HPDE6-E6E7 (cell line): Measurements from ENCODE around the gene ALG1L2.
"Not testable (repeated sequence)": the region's sequence is repeated elsewhere in the genome, so short reads cannot be mapped to it uniquely, and the experiment has no call there.

Source experiments
- DNase-seq: peaks from one replicate; pipeline ENCODE4 v3.0.0; 2011; ENCODE audit warnings: missing footprints; ENCODE audit errors: extremely low spot score

The ALG1L2 gene

DNA sequence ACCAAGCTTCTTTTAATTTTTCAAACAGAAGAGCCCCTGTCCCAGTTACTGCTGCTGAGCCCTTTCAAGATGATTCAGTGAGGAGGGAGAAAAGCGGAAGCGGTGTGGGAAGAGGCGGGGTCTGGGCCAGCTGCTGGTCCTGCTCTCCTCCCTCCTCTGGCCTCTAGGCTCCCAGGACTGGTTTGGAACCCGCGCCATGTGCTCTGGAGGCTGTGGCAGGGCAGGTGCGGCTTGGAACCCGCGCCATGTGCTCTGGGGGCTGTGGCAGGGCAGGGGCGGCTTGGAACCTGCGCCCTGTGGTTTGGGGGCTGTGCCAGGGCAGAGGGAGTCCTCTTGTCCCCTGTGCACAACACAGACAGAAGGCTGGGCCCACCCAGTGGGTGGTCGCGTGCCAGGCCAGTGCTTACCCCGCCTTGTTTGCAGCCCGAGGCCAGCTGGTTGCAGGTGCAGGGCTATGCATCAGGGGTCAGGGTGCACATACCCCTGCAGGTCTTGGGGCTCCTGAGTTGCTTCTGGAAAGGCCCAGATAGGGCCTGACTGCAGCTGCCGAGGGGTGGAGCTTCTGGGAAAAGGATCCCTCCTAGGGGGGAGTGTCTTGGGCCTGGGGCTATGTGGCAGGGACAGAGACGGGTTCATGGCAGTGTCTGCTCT, 12.2 kb downstream of the ALG1L2 start:
- DNase-seq = no peak

DNA sequence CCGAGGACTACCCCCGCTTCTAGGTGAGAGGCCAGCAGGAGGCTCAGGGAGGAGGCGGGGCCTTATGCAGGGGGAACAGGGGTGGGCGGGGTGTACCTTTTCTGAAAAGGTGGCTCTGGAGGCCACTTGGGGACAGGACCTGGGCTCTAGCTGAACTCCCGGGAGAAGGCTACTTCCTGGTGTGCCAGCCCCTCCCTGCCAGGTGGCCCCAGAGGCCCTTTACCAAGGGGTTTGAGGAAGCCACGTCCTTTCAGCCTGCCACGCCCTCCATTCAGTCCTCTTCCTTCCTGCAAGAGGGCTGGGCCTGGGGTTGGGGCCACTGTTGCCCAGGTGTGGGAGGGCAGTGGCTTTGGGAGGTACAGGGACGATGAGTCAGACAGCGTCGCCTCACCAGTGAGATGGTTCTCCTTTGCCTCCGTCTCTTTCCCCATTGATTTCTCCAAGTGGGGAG, 12.9 kb downstream of the ALG1L2 start:
- DNase-seq = peak; percentile 11

DNA sequence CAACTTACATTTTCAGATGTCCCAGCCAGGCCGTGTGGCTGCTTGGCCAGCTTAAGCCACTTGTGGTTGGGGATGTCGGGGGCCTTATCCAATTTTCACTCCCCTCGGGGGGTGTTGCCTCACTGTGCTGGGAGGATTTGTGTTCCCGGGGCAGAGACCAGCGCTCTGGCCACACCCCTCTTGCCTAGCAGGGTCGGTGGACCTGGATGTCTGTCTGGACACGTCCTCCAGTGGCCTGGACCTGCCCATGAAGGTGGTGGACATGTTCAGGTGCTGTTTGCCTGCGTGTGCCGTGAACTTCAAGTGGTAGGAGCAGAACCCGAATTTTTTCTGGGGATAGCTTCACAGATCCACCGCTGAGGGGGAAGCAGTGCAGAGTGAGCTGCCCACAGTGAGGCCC, 14.2 kb downstream of the ALG1L2 start:
- DNase-seq = not testable (repeated sequence)

DNA sequence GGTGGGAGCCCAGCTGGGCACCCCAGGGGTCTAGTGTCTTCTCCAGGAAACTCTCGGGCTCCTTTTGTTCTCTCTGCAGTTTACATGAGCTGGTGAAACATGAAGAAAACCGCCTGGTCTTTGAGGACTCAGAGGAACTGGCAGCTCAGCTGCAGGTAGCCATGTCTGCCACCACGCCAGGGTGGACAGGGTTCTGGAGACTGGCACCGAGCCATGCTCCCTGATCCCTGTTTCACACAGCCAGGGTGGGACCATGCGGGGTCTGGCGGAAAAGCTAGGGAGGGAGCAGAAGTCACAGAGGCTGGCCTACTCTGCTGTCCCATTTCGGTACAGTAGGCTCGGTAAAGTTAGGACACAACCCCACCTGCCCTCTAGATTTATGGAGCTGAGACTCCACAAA, 15.5 kb downstream of the ALG1L2 start:
- DNase-seq = not testable (repeated sequence)

DNA sequence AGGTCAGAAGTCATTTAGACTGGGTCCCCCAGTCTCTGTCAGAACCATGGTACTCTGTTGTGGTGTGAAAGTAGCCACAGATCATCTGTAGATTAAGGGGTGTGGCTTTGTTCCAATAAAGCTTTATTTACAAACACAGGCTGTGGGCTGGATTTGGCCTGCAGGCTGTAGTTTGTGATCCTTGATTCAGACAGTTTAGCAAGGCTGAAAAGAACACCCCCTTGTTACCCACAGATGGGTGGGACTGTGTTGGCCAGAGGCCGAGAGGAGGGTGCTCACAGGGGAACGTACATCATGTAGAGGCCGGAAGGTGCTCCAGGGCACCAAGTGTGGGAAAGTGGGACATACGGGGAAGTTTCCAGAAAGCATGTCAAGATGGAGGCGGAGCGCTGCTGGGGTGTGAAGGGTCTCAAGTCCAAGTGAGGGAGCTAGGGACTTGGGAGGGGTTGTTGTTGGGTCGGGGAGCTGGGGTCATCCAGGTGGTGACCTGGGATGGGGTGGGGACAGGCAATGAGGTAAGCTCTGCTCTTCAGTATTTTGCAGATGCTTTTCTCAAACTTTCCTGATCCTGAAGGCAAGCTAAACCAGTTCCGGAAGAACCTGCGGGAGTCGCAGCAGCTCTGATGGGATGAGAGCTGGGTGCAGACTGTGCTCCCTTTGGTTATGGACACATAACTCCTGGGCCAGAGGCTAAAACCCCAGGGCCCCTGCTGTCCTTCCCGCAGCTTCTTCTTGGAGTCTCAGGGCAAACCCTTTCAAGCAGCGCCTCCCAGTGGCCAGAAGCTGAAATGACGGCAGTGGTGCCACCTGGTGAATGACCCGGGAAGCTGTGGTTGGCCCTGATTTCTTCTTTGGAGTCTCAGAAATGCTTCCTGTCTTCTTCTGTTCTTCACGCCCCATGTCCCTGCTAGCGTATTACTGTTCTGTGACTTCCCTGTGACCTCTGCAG, 16.3 kb downstream of the ALG1L2 start:
- DNase-seq = not testable (repeated sequence)

DNA sequence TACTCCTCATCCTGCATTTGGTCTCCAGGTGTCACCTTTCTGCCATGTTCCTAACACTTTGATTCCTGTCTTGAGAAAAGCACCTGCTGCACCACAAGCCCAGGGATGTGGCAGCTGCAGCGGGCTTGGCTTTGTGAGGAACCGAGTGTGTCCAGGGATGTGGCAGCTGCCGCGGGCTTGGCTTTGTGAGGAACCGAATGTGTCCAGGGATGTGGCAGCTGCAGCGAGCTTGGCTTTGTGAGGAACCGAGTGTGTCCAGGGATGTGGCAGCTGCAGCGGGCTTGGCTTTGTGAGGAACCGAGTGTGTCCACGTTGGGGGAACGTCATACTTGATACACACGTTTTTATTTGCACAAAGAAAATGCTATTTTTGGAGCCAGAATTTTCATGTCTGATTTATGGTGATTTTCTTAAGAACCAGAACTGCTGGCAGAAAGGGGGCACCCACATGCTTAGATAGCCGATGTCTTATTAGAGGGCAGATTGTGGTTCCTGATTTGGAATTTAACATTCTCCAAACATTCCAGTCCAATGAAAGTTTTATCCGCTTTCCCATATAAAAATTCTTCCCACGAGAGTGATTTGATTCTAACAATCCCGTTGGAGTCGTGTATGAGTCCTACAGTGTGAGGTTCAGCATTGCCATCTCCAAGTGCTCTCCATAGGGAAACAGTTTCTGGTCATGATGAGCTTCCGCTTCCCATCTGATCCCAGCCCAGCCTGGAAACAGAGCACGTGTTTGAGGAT, 17.2 kb downstream of the ALG1L2 start:
- DNase-seq = not testable (repeated sequence)

DNA sequence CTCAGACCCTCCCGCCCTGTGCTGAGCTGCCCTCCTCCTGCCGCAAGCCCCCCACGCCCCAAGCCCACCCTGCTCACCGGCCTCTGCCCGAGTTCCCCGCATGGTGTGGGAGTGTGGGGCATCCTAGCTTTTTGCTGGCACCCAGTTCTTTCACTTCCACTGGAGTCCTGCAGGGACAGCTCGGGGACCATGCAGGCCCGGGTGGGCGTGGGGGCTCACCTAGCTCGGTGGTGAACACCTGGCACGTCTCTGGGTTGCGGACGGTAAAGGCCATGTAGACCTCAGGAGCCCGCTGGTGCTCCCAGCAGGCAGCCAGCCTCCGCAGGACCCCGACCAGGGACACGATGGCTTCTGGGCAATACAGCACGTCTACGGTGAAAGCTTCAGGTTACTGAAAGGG, 20.9 kb downstream of the ALG1L2 start:
- not testable (repeated sequence) for DNase-seq

DNA sequence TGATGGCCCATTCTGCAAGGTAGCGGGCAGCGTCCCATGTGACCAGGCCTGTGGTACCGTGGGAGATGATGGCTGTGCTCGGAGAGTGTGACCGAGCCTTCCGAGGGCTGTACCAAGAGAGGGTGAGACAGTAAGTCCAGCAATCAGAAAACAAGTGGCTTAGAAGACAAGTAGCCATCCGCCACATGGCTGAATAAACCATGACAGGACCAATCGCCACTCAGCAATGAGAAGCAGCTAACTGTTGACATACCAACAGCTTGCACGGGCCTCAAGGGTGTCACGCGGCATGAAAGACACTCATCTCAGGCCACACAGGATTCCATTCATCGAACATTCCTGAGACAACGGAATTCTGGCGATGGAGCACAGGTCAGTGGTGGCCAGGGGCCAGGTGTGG, 22.6 kb downstream of the ALG1L2 start:
- DNase-seq = not testable (repeated sequence)

DNA sequence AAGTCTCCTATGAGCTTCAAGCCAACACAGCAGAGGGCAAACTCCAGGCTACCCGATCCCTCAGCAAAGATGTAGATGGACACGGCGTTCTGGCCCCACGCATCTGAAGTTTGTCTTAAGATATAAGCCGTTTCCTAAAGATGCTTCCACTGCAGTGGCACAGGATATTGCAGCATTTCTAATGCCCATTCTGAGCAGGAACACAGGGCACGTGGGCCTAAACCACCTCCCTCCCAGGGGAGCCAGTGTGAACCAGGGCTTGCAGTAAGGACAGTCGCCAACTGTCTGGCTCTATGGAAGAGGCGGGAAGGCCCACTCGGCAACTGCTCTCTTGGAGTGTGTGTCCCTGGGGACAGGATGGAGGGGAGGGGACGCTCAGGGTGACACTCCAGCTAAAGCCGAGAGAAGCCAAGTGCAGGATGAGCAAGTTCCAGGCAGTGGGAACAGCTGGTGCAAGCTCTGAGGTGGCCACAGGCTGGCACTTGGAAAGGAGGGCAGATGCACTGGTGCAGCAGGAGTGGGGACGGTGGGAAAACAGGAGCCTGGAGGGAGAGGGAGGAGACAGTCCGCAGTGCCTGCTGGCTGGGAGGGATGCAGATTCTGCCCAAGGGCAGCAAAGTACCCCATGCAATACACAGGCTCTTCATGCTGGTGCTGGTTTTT, 25.8 kb downstream of the ALG1L2 start:
- not testable (repeated sequence) for DNase-seq

DNA sequence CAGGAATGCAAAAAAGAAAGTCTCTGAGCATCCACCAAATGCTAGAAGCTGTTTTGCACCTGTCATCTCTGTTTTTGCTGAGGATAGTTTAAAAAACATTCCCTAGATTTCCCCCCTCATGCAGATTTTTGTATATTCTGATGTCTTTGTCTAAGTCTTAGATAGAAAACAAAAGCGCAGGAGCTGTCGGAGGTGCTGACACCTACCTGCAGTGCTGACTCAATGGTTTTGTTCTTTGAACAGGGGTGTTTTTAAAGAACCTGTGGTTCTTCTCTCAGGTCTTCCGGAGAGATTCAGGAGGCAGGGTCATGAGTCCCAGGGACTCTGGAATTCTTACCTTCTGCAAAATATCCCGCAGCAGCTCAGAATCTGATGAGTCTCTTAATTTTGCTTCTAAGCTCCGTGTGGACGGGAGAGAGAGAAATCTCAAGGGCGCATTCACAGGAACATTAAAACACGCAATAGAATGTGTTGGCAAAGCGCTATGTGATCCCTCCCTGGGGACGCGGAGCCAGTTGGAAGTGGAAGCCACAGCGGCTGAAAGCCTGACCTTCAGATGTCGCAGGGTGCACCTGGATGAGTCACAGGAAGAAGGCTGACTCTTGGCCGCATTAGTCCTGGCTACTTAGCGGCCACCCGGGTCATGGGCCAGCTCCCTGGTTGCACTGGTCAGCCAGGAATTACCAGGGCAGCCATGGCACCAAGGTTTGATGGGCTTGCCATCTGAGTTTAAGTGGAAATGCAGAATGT, 27.4 kb downstream of the ALG1L2 start:
- DNase-seq = not testable (repeated sequence)

DNA sequence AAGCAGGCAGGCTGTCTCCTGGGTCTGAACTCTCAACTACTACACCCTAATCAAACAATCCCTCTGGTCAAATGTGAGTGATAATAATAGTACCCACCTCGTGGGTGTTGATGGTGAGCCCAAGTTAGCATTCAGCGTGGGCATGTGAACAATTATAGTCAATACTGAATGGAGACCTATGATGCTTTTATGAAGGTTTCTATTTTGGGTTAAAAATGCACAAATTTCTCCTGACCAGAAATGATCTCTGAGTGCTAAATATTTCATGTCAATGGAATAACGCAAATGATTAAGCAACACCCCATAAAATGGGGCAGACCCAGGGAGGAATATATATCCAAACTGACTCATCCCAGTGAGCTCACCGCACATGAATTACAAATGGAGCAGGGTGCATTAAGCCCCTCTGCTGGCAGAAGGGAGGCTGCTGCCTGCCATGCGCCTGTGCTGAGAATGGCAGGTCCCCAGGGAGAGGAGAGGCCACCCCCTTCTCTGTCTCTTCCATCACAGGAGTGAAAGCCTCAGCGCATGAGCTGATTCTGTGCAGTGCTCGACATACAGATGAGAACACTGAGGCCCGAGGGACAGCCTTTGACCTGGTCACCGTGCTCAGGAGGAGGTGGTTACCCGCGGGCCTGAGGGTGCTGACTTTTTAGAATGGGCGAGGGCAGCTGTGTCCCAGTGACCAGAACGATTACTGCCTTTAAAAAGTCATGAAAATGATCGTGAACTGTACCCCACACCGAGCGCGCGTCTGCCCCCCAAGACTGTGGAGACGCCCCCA, 28.9 kb downstream of the ALG1L2 start:
- not testable (repeated sequence) for DNase-seq

DNA sequence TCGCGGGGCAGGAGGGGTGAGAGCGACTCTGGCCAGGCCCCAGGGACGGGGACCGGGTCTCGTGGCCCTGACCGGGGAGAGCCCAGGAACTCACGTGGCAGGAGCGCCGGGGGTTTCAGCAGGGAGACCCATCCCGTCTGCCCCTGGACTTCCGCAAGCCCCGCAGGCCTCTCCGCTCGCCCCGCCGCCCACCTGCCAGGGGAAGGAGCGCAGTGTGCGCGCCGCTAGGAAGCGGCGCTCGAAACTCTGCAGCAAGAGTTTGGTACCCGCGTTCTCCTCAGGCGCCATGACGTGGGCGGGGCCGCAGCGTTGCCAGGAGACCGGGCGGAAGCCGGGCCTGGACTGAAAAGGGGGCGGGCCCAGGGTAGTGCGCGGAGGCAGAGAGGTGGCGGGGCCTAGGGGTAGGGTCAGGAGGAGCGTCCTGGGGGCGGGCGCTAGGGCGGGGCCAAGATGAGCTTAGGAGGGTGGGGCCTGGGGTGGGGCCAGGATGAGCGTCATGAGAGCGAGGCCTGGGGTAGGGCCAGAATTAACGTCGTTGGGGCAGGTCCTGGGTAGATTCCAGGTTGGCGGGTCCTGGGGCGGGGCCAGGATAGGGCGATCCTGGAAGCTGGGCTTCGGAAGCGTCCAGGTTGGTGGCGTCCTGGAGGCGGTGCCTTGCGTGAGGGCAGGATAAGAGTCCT, 29.7 kb downstream of the ALG1L2 start:
- peak; percentile 66 for DNase-seq

DNA sequence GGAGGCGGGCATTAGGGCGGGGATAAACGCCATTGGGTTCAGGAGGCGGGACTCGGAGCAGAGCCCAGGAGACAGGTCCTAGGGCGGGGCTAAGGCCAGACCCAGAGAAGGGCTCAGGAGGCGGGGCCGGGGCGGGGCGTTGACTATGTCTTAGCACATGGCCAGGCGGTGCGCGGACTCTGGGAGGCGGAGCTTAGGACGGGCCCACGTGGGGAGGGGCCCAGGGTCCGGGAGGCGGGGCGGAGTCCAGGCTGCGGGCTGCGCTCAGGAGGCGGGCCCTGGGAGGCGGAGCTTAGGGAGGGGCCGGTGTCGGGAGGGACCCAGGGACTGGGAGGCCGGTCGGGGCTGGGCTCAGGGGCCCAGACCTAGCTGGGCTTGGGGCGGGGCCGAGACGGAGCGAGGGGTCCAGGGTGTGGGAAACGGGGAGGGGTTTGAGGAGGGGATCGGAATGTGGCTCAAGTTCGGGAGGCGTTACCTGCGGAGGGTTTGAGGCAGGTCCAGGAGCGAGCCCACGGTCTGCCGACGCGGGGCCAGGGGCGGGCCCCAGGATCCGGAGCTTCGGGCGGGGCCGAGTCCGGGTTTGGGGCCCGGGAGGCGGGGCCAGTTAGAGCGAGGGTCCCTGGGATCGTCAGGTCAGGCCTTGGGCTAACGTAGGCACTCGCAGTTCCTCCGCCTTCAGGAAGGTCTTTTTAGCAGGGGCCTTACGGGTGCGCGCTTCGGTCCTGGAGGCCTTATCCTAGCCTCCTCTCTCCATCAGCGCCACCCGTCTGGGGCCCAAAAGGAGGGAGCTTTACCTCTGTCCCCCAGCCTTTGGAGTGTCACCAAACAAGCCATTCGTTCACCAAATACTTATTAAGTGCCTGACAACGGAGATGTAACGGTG, 30.5 kb downstream of the ALG1L2 start:
- not testable (repeated sequence) for DNase-seq

DNA sequence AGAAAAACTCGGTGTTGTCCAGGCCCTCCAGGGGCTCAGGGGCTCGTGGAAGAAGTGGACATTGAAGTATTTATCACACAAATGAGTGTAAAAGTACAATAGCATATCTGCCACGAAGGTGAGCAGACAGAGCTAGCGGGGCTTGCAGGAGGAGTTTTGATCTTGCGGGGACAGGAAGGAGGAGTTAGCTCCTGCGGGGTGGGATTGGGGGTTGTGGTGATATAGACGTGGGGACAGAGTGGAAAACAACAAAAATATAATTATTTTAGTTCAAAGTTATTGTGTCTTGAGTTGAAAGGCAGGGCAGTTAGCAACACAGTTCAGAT, 31.1 kb downstream of the ALG1L2 start:
- not testable (repeated sequence) for DNase-seq

DNA sequence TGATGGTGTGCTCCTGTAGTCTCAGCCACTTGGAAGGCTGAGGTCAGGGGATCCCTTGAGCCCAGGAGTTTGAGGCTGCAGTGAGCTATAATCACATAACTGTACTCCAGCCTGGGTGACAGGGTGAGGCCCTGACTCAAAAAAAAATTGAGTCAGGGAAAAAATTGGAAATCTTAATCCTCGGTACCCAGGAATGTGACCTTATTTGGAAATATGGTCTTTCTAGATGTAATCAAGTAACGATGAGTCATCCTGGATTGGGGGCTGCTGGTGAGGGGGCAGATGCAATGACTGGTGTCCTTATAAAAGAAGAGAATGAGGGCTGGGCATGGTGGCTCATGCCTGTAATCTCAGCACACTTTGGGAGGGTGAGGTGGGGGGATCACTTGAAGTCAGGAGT, 33.8 kb downstream of the ALG1L2 start:
- DNase-seq = not testable (repeated sequence)

DNA sequence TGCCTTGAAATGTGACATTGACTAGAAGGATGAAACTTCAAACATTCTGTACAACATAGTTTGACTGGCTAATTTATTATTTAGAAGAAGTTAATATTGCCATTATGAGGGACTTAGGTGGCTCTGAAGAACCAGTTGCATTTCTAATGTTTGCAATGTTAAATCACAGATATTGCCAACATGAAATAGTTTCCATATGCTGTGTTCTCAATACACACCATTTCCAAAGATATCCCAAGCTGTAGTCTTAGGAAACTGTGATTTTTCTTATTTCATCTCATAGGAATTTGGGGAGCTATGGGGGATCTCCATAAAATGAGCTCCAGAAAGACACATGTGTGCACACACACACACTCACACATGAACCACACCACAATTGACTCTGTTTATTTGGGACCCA, 36.3 kb downstream of the ALG1L2 start:
- DNase-seq = no peak

DNA sequence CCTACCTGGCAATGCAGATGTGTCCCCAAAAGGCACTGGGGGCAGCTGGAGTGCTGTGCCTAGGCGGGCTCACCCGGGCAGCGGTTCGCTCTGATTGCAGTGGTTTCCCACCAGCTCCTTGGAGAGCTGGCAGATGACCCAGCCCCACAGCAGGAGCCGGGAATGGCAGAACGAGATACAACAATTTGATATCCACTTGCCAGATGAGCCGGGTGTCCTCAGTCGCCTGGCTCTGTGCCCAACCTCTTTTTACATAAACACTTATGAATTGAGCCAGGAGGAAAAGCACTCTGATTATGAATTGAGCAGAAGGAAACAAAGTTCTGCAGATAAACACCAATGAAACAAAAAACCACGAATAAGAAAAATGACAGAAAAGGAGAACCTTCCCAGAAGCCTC, 38.2 kb downstream of the ALG1L2 start:
- DNase-seq = not testable (repeated sequence)

DNA sequence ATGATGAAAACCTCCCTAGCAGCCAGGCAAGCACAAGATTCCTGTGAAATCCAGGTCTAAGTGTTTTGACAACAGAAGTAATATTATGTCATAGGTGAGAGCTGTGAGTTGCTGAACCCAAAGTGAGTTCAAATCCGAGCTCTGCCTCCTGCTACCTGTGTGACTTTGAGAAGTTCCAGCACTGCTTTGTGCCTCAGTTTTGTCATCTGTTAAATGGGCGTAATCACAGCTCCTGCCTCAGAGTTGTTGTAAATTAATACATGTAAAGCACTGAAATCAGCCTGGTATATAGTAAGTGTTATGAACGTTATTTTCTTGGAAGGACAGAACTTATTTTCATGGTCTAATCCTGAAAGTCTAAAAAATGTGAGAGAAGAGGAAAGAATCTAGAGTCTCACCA, 38.7 kb downstream of the ALG1L2 start:
- not testable (repeated sequence) for DNase-seq
